Spleen (tissue), 7 donors: ENCODE results near the gene IL17B.

Source experiments
- CTCF ChIP-seq, 11 experiments: fragments of 200-600 bp in 7 of 11; fragments of 450-650 bp in 4 of 11; sonication (generic) in 4 of 11; IDR thresholded peaks in 8 of 11; conservative IDR thresholded peaks in 3 of 11; 1 replicate in 7 of 11; 2 replicates in 4 of 11; pipeline versions ENCODE4 v1.4.0 to v1.8.0; 2016 to 2021; ENCODE audit warnings: antibody characterized with exemption in 11 of 11, inconsistent platforms in 4 of 11, mild to moderate bottlenecking in 1 of 11
- POLR2AphosphoS5 ChIP-seq, 3 donors: sonication (generic); formaldehyde crosslinking; IDR thresholded peaks; one replicate each; pipeline ENCODE4 v1.5.1; 2017; ENCODE audit warnings: antibody characterized with exemption in 3 of 3
- donor health status: DM: no; HTN: no; CAD: no; lungs with moderate emphysema.
- donor health status: DM: no; HTN: no; CAD: no.
- donor health status: DM: no; HTN: no; CAD: no.

- TF ChIP-seq POLR2AphosphoS5 (IDR thresholded peaks at IDR 0.05), result no peak
- TF ChIP-seq CTCF (IDR thresholded peaks at IDR 0.05 in 8 of 11, conservative IDR thresholded peaks at IDR 0.05 in 3 of 11), result no peak
Measured at GRCh38 chr5:149374801-149375200, 4.3 kb downstream of the IL17B start.
